Endothelial cell of umbilical vein (primary cell): Measurements from ENCODE around the gene DBT.

Experiments
- CTCF ChIP-seq, 2 donors: IDR thresholded peaks; 1 replicate in 1 of 2; 2 replicates in 1 of 2; pipeline ENCODE4 v1.5.1; 2011; ENCODE audit warnings: low read length in 2 of 2, mild to moderate bottlenecking in 2 of 2, moderate library complexity in 2 of 2, control low read depth in 1 of 2, inconsistent platforms in 1 of 2, low read depth in 1 of 2; ENCODE audit not compliant: insufficient read depth in 1 of 2; ENCODE audit errors: extremely low read depth in 1 of 2
- EZH2 ChIP-seq: IDR thresholded peaks from 2 replicates; pipeline ENCODE4 v1.6.1; 2012; ENCODE audit warnings: borderline replicate concordance, low read depth, mild to moderate bottlenecking, moderate library complexity, low read length, inconsistent platforms; ENCODE audit not compliant: severe bottlenecking
- GATA2 ChIP-seq: IDR thresholded peaks from 2 replicates; pipeline ENCODE4 v1.7.0; 2011; ENCODE audit warnings: low read depth, mild to moderate bottlenecking, moderate library complexity, mixed read lengths, low read length; ENCODE audit not compliant: insufficient read length, insufficient read depth
- JUN ChIP-seq: IDR thresholded peaks from 2 replicates; pipeline ENCODE4 v1.6.1; 2011; ENCODE audit warnings: borderline replicate concordance, low read depth; ENCODE audit not compliant: insufficient read length, insufficient read depth
- POLR2A ChIP-seq: IDR thresholded peaks from 2 replicates; pipeline ENCODE4 v1.6.1; 2012; ENCODE audit warnings: low read depth, mild to moderate bottlenecking, control low read depth, low read length

GRCh38 chr1:100162881-100163280, 86.8 kb downstream of the DBT start:
- TF ChIP-seq POLR2A = no peak
- TF ChIP-seq GATA2 = no peak
- TF ChIP-seq EZH2 = no peak
- TF ChIP-seq CTCF (IDR thresholded peaks at IDR 0.05; ENCODE audit: extremely low read depth in 1 of 2, insufficient read depth in 1 of 2, low read depth in 1 of 2, low read length in 2 of 2) = no peak
- TF ChIP-seq JUN = no peak
